H1 (cell line): ENCODE results near the gene SCRN1. TPM values are rescaled to one million over a fixed set of nuclear protein-coding genes. Genes with fewer than 3 reads are reported as not detected.

Experiments used
- RAD21 ChIP-seq, 2 experiments: IDR thresholded peaks in 1 of 2; conservative IDR thresholded peaks in 1 of 2; 2 replicates each; pipeline ENCODE4 v1.6.1; 2011; ENCODE audit warnings: low read depth in 2 of 2, low read length in 2 of 2, improper control_type of control experiment in 1 of 2, inconsistent platforms in 1 of 2, mild to moderate bottlenecking in 1 of 2, moderate library complexity in 1 of 2
- polyA plus RNA-seq, 7 experiments: library from polyadenylated mRNA; depleted of rRNA in 3 of 7; stranded (reverse) in 5 of 7; unstranded in 2 of 7; fragments of >200 nt in 5 of 7; fragments of 200-250 nt in 2 of 7; gene quantifications; 1 replicate in 5 of 7; 2 replicates in 1 of 7; 4 replicates in 1 of 7; pipeline versions ENCODE4 v1.2.1 to v1.2.3, GENCODE V29; 2011 to 2013; ENCODE audit warnings: missing spikeins in 2 of 7, mixed read lengths in 2 of 7
- total RNA-seq: library from RNA; stranded (reverse); fragmentation: NEBNext Ultra II Directional; extraction: Animal tissue kit (Norgen Biotek cat#: 25700); gene quantifications from 2 replicates; pipeline ENCODE4 v1.2.1, GENCODE V29; 2021

The SCRN1 gene
- total and polyA plus RNA-seq, 2 of the 8 experiments (the other 6 are each of a cell fraction or from before 2014, with no cell fraction given), result 36.0 to 75.8 TPM

DNA sequence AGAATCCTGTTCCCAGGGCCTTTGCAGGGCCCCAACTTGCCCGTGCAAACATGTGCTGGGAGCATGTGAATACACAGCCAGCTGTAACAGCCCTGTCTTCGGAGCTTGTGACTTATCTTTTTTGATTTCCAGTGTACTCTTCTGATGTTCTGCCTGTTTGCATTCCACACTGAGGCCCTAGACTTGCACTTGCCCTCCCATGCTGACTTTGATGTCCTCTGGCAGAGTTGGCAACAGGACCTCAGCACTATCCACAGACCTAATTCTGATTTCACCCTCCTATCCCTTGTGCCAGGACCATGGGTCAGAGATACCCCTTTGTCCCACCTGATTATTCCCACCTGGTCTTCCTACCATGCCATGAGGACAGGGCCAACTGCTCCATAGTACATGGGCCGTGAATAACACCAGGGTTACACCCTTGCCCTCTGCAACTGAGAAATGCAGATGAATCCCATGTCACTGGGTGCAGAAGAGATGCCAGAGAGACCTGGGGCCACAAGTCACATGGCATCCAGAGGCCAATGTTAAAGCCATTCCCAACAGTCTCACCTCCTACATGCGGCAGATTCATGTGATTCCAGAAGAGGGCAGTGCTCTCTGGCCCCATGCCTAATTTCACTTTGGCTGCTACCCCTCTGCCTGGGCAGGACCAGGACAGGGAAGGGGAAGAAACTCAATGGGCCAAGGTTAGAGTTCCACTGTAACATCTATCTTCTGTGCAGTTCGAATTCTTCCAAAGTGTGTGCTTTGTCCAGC is 43.0 kb downstream of the SCRN1 start (continued):
- peak; percentile 77 to 83 for TF ChIP-seq RAD21 (IDR thresholded peaks at IDR 0.05 in 1 of 2, conservative IDR thresholded peaks at IDR 0.05 in 1 of 2; ENCODE audit: low read depth in 2 of 2, low read length in 2 of 2)
